Measurements from ENCODE around the gene NIPAL1.

NIPAL1 gene

DNA sequence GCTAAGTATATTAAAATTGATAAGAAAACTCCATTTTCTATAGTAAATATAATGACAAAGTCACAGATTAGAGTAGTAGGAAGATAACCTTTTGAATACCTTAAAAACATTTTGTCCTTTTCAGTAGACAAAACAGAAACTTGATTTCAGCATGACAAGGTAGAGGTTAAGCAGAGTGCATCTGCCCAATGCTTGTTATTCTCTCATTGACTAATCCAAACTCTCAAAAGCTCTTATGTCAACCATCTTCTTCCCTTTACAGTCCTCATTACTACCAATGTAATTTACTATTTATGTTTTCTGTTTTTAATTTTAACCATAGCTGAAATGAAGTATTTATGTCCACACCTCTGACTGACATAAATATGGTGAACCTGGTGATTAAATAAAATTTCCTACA, 11.1 kb downstream of the NIPAL1 start:
- DNase-seq (ENCODE audit: low read depth) = no peak

- DNase-seq (ENCODE audit: low read depth) = no peak
These were observed 12.1 kb downstream of the NIPAL1 start for GRCh38 chr4:48028696-48029095.

DNA sequence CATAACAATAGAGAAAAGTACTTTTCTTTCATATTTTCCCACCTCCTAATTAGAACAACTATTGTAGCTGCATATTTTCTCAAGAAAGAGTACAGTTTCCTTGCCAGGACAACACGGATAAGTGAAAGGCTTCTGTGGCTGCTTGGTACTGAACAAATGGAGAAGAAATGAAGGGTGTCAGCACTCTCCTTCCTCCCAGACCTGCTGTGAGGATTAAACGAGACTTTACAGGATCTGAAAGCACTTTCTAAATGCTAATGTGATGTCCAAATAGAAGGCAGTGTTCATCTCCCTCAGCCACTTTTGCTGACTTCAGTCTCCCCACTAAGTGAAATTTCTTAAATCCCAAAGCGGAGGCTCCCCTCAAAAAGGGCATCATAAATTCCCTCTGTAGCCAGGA, 13.9 kb downstream of the NIPAL1 start:
- DNase-seq (ENCODE audit: low read depth) = no peak

- no peak for DNase-seq (ENCODE audit: low read depth)
These were observed 15.4 kb downstream of the NIPAL1 start for GRCh38 chr4:48031802-48032525.

GRCh38 chr4:48032721-48033120, 16.1 kb downstream of the NIPAL1 start:
- no peak for DNase-seq (ENCODE audit: low read depth)

DNA sequence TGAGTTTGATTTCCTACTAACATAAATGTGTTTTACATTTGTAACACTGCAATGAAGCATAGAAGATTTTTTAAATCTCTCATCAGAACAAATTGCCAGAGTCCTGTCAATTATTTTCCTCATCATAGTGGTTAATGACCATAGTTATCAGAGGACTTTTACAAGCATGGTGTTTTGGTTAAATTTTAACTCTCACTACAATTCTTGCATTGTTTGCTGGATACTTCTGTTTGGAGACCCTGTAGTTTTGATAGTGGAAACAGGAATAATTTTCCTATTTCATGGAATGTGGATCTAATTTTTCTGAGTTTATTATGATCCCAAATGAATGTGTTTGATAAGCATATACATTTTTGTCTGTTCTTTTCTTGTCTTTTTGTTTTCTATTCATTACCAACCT, 16.8 kb downstream of the NIPAL1 start:
- DNase-seq (ENCODE audit: low read depth) = no peak

GRCh38 chr4:48033825-48034413, 17.3 kb downstream of the NIPAL1 start:
- peak; percentile 9 for DNase-seq (ENCODE audit: low read depth)

GRCh38 chr4:48035952-48036351, 19.4 kb downstream of the NIPAL1 start:
- DNase-seq (ENCODE audit: low read depth) = no peak

DNA sequence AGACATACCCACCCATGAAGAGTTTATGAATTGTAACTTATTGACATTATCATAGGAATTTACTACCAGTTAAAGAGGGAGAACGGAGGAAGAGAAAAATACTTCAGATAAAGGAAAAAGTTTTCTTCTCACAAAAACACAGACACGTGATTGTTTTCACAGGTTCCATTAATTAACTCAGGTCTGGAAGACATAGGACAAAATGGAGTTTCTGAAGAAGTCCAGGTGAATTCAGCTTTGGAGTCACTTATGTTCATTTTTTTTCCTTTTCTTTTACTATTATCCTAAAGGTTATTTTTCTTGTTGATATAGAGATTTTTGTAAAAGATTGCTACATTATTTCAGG, 20.5 kb downstream of the NIPAL1 start:
- DNase-seq (ENCODE audit: low read depth) = no peak

DNA sequence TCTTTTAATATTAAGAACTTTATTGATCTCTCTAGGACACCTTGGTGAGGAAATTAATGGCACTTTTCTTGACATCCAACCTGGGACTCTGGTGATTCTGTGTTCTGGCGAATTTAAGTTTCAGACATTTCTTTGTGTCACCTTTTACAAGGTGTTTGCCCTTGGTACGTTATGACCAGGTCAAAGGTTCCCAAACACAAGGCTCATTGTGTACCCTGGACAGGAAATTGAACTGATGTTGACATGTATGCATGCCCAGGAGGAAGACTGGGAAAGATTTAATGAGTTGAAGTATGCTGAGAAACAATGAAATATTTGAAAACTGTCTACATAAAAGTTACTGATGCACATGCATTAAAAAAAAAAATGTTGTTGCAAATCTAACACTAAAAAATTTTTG, 22.1 kb downstream of the NIPAL1 start:
- DNase-seq (ENCODE audit: low read depth) = no peak

GRCh38 chr4:48039561-48039960, 23.0 kb downstream of the NIPAL1 start:
- no peak for DNase-seq (ENCODE audit: low read depth)

- no peak for DNase-seq (ENCODE audit: low read depth)
These were observed 25.1 kb downstream of the NIPAL1 start for GRCh38 chr4:48041535-48042137.

DNA sequence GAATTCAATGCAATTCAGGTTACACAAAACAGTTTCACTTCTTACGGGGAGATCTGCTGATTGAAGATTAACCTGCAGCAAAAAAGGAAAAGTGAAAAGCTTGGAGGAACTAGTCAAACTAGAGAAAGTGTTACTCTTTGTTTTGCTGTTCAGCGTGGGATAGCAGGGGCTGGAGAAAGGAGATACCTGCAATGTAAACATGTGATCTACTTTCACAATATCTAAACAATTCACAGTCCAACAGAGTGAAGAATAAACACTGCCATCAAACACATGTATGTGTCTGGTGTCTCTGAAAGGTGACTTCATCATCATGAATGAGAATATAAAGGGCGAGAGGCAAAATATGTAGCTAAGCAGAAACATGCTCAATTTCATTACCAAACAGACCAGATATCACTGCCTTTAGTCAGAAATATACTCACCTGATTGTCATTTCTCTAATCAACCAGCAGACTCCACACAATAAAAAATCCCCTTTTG, 26.4 kb downstream of the NIPAL1 start:
- no peak for DNase-seq (ENCODE audit: low read depth)

GRCh38 chr4:48043504-48043903, 26.9 kb downstream of the NIPAL1 start:
- DNase-seq (ENCODE audit: low read depth) = no peak

DNA sequence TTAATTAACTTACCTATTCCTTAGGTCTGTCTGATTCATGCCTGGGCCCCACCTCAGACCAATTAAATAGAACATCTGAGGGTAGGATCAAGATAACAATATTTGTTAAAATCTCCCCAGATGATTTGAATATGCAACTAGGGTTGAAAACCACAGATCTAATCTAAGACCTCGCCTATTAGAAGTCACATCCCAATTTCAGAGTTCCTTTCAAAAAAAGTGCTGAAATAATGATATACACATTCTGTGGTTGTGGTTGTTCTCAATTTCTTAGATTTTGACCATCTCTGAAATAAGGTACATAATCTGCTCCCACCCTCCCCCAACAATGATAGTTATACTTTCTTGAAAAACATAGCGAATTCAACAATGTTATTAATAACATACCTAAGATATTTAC, 27.7 kb downstream of the NIPAL1 start:
- DNase-seq (ENCODE audit: low read depth) = no peak

- no peak for DNase-seq (ENCODE audit: low read depth)
These were observed 29.5 kb downstream of the NIPAL1 start for GRCh38 chr4:48046059-48046458.

GRCh38 chr4:48047421-48047844, 30.9 kb downstream of the NIPAL1 start:
- DNase-seq (ENCODE audit: low read depth) = peak; percentile 24

DNA sequence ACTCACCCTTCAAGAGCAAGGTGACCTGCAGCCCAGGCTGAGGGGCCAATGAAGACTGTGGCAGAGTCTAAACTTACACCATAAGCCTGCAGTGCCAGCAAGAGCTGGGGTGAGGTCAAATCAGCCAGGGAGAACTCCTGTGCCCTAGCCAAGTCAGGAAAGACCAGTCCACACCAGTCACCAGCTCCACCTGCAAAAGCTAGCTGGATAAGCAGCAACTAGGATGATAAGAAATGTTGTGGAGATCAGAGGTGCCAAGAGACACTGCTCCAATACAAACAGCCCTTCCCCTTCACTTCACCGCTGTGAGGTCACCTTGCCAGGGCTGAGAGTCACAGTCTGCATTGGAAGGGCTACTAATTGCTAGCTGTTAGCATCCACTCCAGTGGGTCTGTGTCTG, 31.3 kb downstream of the NIPAL1 start:
- no peak for DNase-seq (ENCODE audit: low read depth)

- DNase-seq (ENCODE audit: low read depth) = no peak
These were observed 32.9 kb downstream of the NIPAL1 start for GRCh38 chr4:48049483-48049882.

DNA sequence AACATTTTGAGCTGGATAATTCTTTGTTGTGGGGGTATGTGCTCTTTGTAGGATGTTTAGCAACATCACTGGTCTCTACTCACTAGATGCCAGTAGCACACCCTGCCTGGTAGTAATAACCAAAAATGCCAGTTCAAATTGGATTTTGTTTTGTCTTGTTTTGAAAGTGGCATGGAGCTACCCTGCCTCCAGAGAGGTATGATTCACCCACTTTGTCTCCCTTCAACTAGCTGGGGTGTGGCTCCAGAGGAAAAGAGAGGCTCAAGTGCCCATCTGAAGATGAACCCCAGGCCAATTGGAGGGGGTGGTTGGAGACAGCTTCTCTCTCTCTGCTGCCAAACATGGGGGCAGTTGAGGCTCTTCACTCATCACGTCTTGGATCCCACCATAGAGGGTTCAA, 34.5 kb downstream of the NIPAL1 start:
- no peak for DNase-seq (ENCODE audit: low read depth)

GRCh38 chr4:48058617-48059530, 42.3 kb downstream of the NIPAL1 start:
- DNase-seq (ENCODE audit: low read depth) = no peak

- no peak for DNase-seq (ENCODE audit: low read depth)
These were observed 47.8 kb downstream of the NIPAL1 start for GRCh38 chr4:48064349-48064748.

Data from activated T-helper 1 cell treated with Interleukin-2 at 50 U/mL for 16 hours (primary cell).